Measurements from ENCODE around the gene SNTG2.

Gene SNTG2

GRCh38 chr2:929011-929735, 21.5 kb upstream of the SNTG2 start:
- DNase-seq = no peak

GRCh38 chr2:929925-930324, 20.7 kb upstream of the SNTG2 start:
- DNase-seq = no peak

- no peak for DNase-seq
These were observed 19.7 kb upstream of the SNTG2 start for GRCh38 chr2:930935-931334.

DNA sequence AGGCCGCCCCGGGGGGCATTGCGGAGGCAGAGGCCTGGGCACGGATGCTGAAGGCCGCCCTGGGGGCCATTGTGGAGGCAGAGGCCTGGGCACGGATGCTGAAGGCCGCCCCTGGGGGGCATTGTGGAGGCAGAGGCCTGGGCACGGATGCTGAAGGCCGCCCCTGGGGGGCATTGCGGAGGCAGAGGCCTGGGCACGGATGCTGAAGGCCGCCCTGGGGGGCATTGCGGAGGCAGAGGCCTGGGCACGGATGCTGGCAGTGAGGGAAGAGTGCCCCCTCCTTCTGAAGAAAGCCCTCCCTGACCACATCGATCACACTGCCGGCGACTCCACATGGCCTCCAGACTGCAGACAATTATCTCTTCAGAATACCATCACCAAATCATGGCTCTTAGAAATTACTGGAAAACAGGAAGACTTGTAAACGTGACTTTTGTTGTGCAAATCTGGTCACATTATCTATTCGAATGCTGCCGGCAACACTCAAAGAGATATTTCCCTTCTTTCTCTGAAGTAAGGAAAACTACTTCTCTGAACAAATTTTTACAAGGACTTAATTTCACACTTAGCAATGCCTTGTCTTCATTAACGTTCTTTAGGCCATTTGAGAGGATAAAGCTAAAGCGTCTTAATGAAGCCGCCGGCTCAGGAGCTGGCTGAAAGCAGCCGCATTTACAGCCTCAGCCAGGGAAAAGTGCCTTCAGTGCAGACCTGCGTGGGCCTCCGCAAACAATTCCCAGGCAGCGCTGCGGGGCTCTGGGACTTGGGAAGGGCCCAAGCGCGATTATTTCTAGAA, 18.1 kb upstream of the SNTG2 start:
- DNase-seq = no peak

GRCh38 chr2:933734-934295, 16.8 kb upstream of the SNTG2 start:
- DNase-seq = no peak

GRCh38 chr2:937530-937929, 13.1 kb upstream of the SNTG2 start:
- no peak for DNase-seq

DNA sequence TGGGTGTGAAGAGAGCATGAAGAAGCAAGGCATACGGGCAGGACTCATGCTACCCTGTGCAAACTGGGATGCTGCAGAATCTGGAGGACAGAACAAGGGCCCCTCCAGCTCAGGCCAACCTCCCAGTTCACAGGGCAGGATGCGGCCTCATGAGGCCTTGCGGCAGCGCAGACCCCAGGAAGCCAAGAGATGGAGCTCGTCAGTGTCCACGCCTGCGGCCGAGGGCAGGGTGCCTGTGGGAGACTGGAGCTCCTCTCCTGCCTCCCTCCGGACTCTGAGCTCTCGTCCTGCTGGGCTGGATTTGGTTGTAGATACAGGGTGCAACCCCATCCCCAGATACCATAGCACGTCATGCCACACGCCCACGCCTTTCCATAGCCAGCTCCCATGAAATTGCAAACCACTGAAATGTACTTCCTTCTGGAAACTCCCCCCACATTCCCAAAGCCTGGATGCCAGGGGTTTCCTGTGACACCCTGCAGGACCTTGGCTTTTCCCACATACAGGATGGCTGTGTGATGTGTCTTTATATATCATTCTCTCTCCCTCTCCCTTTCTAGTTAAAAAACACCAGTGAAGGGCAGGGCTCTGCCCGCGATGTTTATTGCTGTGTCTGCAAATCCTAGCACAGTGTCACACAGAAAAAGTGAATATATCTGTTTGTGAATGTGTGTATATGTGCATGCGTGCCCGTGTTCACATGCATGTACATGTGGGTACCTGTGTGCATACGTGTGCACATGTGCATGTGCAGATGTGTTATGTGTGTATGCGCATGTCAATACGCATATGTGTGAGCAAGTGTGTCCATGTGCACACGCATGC, 12.3 kb upstream of the SNTG2 start:
- no peak for DNase-seq

DNA sequence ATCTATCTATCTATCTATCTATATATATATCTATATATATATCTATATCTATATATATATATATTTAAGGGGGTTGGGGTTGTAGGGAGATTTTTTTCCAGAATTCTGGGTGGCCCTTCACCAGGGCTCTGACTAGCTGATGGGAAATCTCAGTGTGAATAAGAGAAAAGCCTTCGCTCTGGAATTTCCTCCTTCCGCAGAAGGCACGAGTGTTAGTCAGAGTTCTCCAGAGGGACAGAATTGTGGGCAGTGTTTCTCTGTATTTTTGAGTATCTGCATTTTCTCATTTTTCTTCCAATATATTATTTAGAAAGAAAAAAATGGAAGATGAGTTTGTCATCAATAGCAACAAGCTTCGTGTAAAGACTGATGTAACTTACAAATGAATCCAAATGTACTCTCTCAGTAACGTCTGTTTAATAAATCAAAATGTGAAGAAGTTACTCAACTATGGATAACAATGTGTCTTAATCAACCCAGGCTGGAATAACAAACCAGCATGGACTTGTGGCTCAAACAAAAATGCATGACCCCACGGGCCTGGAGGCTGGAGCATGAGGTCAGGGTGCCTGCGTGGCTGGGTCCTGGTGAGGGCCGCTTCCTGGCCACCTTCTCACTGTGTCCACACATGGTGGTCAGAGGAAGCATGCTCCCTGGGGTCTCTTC, 10.6 kb upstream of the SNTG2 start:
- DNase-seq = no peak

DNA sequence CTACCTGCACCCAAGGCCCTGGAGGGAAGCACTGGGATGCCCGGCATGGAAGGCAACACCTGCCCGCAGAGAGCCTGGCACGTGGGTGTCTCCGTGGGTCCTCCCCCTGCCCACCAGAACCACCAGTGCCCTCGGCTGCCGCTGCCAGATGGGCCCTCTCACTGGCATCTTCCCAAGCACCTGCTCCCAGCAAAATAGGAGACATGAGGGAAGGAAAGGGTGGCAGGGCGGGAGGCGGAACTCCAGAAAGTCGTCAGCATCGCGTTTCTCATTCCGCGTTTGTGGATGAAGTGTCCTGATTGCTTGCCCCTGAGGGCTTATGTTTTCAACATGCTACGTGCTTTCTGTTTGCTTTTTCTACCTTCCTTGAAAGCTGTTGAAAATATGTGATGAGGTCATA, 8.8 kb upstream of the SNTG2 start:
- DNase-seq = no peak

DNA sequence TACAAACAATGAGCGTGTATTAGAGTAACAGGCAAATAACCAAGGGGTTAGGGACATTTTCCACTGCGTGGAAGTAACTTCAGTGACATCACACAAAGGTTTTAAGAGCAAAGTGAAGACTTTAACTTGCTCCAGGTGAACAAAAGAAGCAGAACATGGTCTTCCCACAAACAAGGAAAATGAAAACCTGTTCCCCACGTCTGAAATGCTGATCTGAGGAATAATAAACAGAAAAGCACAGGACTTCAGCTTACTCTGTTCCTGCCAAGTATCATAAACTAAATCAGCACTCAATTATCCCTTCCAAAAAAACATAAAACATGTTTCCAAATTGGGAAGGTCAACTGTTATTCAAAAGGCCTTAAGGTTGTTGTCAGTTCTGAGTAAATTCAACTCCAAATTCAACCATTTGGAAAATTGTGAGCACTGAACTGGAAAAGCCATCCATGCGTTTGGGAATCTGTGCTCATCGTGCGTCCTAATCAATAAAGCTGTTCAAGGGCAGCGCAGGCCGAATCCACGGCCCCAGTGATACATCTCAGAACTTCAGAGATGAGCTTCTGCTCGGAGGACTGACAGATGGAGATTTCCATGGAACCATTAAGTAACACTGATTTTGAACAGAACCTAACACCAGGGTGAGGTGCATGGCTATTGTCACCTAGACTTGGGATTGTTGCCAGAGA, 7.7 kb upstream of the SNTG2 start:
- no peak for DNase-seq

DNA sequence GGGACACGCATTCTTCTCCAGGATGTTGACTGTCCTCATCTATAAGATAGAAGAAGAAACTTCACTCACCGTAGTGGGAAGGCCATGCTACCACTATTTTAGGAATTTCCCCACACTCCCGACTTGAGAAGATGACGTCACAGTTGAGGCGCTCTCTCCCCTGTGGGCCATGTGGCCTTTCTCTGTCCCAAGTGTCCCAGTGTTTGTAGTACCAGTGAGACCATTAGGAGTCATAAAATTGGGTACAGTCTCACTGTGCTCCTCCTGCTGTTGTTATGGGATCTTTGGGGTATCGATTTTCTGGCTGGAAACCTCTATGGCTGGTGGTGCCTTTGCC, 7.2 kb upstream of the SNTG2 start:
- no peak for DNase-seq

DNA sequence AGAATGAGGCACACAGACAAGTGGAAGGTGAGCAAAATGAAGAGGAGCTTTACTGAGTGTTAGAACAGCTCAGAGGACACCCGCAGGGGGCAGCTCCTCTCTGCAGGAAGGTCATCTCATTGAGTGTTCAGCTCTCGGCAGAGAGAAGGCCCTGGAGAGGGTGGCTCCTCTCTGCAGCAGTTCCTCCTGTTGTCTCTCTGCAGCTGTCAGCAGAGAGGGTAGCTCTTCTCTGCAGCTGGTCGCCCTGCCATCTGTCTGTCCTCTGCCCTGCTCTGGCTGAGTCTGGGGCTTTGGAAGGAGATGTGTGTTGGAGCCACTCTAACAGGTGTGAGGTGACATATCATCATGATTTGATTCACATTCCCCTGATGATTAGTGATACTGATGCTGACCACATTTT, 6.8 kb upstream of the SNTG2 start:
- DNase-seq = no peak

GRCh38 chr2:944693-945092, 6.0 kb upstream of the SNTG2 start:
- no peak for DNase-seq

DNA sequence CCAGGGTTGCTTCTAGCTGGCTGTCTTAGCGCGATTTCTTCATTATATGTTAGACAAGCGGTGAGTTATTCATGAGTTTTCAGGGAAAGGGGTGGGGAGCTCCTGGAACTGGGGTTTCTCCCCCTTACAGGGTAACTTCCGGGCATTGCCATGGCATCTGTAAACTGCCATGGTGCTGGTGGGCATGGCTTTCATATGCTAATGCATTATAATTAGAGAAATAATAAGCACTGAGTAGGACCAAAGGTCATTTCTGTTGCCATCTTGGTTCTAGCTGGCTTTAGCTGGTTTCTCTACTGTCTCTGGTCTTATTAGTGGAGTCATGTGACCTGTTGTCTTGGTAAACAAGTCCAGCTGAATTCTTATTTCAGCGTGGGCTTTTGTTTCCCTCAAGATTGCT, 5.5 kb upstream of the SNTG2 start:
- DNase-seq = no peak

DNA sequence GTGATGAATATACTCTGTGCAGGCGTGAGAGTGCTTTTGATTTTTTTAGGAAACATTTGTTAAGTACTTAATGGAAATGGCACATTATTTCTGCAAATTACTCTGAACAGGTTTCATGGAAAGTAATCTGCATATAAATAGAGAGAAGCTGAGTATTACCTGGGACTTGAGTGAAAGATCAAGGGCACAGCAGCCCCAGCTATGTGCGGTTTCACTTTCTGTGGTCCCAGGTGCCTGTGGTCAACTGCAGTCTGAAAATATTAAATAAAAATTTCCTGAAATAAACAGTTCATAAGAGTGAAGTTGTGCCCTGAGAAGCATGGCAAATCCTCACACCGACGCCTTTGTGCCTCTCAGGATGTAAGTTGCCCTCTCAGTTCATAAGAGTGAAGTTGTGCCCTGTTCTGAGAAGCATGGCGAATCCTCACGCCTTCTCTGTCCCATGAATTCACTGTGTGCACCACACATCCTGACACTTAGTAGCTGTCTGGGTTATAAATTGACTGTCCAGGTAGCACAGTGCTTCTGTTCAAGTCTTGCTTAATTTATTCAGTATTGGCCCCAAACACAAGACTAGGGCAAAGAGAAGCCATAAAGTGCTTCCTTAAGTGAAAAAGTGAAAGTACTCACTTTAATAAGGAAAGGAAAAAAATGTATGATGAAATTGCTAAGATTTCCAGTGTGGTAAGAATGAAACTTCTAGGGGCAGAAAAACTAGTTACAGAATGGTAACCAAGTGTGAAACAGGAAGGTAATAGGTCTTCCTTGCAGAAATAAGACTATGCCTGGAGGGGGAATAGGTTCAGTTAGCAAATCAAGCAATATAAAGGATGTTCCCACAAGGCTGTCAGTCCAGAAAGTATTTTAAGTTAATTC, 4.3 kb upstream of the SNTG2 start:
- DNase-seq = peak; percentile 60

GRCh38 chr2:949384-950079, 1.1 kb upstream of the SNTG2 start:
- no peak for DNase-seq

- DNase-seq = no peak
These were observed 766 bp downstream of the SNTG2 start for GRCh38 chr2:951224-952006.

DNA sequence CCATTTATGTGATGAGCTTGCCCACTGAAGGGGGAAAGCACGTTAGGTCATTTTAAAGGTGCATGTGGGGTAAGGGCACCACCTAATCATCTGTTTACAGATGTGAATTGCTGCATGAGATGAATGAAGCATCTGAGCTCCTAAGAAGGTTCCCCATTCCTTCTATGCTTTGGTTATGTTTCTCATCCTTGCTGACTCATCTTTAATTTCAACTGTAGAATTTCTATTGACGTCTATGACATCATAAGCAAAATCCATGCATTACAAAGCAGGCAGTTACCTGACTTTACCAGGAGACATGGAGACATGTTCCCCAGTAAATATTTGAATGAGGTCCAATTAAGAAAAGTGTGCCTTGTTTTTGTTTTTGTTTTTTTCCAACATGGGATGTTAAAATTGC, 2.8 kb downstream of the SNTG2 start:
- DNase-seq = no peak

DNA sequence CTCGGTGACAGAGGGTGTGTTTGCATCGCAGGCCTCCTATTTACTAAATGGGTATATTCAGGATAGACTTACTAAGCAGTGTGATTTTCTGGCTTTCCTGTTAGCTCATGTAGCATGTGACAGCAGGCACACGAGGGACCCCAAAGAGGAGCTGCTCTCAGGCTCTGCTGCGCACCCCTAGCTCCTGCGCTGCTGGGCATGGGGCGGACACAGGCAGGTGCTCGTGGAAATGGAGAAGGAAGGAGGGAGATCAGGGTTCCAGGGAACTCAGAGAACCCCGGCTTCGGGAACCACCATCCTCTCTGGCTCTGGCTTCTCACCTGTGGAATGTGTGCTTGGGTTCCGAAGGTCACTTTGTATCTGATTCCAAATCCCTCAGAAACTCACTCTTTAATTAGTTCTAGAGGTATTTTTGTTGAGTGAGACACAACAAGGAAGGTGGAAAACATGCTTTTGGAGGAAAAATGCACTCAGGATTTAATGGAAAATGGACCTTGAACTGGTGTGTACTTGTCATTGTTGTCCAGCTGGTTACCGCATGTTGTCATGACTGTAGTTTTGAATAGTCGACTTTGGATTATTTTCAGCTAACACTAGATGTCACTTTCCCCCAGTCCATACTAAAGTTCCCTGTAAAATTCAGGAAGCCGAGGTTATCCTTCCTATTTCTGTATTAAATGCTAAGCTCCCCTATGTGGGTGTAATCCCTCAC, 3.5 kb downstream of the SNTG2 start:
- no peak for DNase-seq
